Measurements from ENCODE around the gene TMEFF2.

DNA sequence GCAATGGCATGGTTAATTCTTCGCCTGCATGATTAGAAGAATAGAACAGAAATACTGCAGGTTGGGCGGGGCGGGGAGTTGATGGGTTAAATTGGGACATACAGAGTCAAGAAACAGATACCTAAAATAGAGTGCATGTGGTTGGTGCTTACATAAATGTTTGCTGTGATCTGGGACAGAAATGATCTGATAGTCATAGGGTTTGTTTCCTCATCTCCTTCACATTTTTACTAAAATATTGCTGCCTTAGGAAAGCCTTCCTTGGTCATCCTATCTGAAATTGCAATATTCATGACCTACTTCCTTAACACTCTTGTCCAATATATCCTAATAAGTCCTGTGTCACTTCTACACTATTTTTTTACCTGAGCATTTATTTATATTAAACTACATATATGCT lies 163.9 kb downstream of the TMEFF2 start:
- TF ChIP-seq, protein P1, sequence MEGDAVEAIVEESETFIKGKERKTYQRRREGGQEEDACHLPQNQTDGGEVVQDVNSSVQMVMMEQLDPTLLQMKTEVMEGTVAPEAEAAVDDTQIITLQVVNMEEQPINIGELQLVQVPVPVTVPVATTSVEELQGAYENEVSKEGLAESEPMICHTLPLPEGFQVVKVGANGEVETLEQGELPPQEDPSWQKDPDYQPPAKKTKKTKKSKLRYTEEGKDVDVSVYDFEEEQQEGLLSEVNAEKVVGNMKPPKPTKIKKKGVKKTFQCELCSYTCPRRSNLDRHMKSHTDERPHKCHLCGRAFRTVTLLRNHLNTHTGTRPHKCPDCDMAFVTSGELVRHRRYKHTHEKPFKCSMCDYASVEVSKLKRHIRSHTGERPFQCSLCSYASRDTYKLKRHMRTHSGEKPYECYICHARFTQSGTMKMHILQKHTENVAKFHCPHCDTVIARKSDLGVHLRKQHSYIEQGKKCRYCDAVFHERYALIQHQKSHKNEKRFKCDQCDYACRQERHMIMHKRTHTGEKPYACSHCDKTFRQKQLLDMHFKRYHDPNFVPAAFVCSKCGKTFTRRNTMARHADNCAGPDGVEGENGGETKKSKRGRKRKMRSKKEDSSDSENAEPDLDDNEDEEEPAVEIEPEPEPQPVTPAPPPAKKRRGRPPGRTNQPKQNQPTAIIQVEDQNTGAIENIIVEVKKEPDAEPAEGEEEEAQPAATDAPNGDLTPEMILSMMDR (IDR thresholded peaks at IDR 0.05) = no peak
- TF ChIP-seq POLR2A (IDR thresholded peaks at IDR 0.05) = no peak
